Smooth muscle cell of trachea (primary cell): ENCODE measurements around the gene BOC. TPM values are rescaled to one million over a fixed set of nuclear protein-coding genes. Genes with fewer than 3 reads are reported as not detected.

ENCODE experiments used
- total RNA-seq: library from RNA; depleted of rRNA; stranded (reverse); fragments of >200 nt; gene quantifications from 2 replicates; pipeline ENCODE4 v1.2.1, GENCODE V29; 2014

Gene BOC, protein sequence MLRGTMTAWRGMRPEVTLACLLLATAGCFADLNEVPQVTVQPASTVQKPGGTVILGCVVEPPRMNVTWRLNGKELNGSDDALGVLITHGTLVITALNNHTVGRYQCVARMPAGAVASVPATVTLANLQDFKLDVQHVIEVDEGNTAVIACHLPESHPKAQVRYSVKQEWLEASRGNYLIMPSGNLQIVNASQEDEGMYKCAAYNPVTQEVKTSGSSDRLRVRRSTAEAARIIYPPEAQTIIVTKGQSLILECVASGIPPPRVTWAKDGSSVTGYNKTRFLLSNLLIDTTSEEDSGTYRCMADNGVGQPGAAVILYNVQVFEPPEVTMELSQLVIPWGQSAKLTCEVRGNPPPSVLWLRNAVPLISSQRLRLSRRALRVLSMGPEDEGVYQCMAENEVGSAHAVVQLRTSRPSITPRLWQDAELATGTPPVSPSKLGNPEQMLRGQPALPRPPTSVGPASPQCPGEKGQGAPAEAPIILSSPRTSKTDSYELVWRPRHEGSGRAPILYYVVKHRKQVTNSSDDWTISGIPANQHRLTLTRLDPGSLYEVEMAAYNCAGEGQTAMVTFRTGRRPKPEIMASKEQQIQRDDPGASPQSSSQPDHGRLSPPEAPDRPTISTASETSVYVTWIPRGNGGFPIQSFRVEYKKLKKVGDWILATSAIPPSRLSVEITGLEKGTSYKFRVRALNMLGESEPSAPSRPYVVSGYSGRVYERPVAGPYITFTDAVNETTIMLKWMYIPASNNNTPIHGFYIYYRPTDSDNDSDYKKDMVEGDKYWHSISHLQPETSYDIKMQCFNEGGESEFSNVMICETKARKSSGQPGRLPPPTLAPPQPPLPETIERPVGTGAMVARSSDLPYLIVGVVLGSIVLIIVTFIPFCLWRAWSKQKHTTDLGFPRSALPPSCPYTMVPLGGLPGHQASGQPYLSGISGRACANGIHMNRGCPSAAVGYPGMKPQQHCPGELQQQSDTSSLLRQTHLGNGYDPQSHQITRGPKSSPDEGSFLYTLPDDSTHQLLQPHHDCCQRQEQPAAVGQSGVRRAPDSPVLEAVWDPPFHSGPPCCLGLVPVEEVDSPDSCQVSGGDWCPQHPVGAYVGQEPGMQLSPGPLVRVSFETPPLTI
- total RNA-seq, result 3.3 and 8.6 TPM in 2 replicates

DNA sequence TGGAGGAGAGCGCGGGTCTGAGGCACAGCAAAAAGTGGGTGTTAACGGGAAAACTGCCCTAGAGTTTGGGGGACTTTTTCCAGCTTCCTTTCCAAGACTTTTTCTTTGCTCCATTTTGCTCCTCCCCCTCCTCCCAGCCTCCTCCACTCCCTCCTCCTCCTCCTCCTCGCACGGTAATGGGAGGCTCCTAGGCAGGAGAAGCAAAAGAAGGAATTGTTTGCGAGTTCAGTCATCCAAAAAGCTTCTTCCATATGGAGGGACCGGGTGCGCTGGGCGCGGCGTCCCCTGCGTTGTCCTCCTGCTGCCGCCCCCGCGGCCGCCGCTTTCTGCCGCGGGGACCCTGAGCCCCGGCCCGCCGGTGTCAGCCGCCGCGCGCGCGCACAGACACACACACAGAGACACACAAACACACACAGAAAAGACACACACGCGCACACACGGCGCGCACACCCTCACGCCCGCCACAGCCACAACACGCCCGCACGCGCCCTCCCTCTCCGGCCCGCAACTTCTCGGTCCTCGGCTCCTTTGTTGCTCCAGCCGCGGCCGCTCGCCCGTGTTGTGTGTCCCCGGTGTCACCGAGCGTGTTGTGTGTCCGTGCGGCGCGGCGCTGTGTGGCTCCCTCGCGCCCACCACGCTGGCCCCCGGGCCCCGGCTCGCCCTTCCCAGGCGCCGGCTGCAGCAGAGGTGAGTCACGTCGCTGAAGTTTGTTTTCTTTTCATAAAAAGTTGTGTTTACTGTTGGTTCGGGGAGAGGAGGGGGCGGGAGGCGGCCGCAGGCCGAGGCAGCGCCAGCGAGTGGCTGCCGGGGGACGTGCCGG, at the start of gene BOC:
BOC (plus strand) TSS at position 228 of the 820 bp plus-strand sequence. CDS start 38,246 bp downstream, outside the sequence.

Other genes starting within 250 kb of the BOC start
- gene CD200R1, start 236.5 kb upstream of the BOC start, total RNA-seq, result under 0.01 TPM in 1 of 2 replicates, not detected in the other
- 45.0 and 45.2 TPM in 2 replicates for gene GTPBP8, start 220.6 kb upstream of the BOC start, total RNA-seq
- gene CFAP44, start 229.9 kb downstream of the BOC start, total RNA-seq, result 3.1 and 5.5 TPM in 2 replicates